ENCODE results near the gene TFF3. TPM values are rescaled to one million over a fixed set of nuclear protein-coding genes. Genes with fewer than 3 reads are reported as not detected.

Gene TFF3
- total and polyA plus RNA-seq, 2 experiments from 2014 or later, result 1.2 to 3.3 TPM

DNA sequence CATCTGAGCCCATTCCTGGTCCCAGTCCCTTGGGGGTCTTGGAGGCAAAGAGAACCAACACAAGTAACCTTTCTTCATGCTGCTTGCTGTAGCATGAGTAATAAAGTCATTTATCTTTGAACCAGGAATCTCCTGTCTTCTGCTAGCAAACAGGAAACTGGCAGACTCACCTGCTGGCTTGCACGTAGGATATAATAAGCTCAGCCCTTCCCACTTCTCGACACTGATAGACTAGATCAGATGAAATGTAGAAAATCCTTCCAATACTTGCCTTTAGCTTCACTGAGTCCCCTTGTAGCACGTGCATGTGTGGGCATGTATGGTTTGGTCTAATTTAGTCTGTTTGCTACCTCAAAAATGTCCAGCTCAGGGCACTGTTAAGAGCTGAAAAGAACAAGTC is 42.1 kb upstream of the TFF3 start:
- H3K4me1 ChIP-seq (ENCODE audit: insufficient read depth), result no peaks in the 10 kb centered on the region
- 0 out of 2 replicates have a peak, but pooled peaks cover 9% of the 10 kb centered on the region for H3K9me2 ChIP-seq (ENCODE audit: insufficient read depth)
- H3K36me3 ChIP-seq (ENCODE audit: insufficient read depth), result no peaks in the 10 kb centered on the region
- Mint-ChIP-seq H3K4me1 (no peaks in the 10 kb centered on the region), H3K9me3 (peaks cover 23% of the 10 kb centered on the region), H3K36me3 (ENCODE audit: low read depth) (peaks cover 6% of the 10 kb centered on the region), H3K4me3 (no peak overlapping the region), H3K27me3 (ENCODE audit: insufficient read depth, low read depth, poor library complexity) (peaks cover 6% of the 10 kb centered on the region), H3K27ac (no peak overlapping the region)
- DNase-seq (ENCODE audit: low spot score) (no peak), ATAC-seq (no peak)
- H2AFZ ChIP-seq, result no peak overlapping the region
- no peaks in the 10 kb centered on the region for H3F3A ChIP-seq (replicated peaks; ENCODE audit: low read depth)
- TF ChIP-seq ZNF331 (CRISPR knock-in tag; IDR thresholded peaks at IDR 0.05; ENCODE audit: low read depth) (no peak), STAT1 (IDR thresholded peaks at IDR 0.05; ENCODE audit: unreplicated experiment) (no peak), ZNF114 (CRISPR knock-in tag; IDR thresholded peaks at IDR 0.05) (no peak), CREB1 (CRISPR knock-in tag; IDR thresholded peaks at IDR 0.05; ENCODE audit: low read depth) (no peak), JUNB (IDR thresholded peaks at IDR 0.05; ENCODE audit: unreplicated experiment) (no peak), EZH2 (IDR thresholded peaks at IDR 0.05; ENCODE audit: low read depth, unreplicated experiment) (no peak), POLR2AphosphoS5 (IDR thresholded peaks at IDR 0.05; ENCODE audit: low read depth) (no peak), EZH2phosphoT487 (IDR thresholded peaks at IDR 0.05; ENCODE audit: unreplicated experiment) (no peak), NANOG (IDR thresholded peaks at IDR 0.05; ENCODE audit: borderline replicate concordance) (no peak), REST (IDR thresholded peaks at IDR 0.05; ENCODE audit: unreplicated experiment) (no peak)
- TF ChIP-seq, protein P1, sequence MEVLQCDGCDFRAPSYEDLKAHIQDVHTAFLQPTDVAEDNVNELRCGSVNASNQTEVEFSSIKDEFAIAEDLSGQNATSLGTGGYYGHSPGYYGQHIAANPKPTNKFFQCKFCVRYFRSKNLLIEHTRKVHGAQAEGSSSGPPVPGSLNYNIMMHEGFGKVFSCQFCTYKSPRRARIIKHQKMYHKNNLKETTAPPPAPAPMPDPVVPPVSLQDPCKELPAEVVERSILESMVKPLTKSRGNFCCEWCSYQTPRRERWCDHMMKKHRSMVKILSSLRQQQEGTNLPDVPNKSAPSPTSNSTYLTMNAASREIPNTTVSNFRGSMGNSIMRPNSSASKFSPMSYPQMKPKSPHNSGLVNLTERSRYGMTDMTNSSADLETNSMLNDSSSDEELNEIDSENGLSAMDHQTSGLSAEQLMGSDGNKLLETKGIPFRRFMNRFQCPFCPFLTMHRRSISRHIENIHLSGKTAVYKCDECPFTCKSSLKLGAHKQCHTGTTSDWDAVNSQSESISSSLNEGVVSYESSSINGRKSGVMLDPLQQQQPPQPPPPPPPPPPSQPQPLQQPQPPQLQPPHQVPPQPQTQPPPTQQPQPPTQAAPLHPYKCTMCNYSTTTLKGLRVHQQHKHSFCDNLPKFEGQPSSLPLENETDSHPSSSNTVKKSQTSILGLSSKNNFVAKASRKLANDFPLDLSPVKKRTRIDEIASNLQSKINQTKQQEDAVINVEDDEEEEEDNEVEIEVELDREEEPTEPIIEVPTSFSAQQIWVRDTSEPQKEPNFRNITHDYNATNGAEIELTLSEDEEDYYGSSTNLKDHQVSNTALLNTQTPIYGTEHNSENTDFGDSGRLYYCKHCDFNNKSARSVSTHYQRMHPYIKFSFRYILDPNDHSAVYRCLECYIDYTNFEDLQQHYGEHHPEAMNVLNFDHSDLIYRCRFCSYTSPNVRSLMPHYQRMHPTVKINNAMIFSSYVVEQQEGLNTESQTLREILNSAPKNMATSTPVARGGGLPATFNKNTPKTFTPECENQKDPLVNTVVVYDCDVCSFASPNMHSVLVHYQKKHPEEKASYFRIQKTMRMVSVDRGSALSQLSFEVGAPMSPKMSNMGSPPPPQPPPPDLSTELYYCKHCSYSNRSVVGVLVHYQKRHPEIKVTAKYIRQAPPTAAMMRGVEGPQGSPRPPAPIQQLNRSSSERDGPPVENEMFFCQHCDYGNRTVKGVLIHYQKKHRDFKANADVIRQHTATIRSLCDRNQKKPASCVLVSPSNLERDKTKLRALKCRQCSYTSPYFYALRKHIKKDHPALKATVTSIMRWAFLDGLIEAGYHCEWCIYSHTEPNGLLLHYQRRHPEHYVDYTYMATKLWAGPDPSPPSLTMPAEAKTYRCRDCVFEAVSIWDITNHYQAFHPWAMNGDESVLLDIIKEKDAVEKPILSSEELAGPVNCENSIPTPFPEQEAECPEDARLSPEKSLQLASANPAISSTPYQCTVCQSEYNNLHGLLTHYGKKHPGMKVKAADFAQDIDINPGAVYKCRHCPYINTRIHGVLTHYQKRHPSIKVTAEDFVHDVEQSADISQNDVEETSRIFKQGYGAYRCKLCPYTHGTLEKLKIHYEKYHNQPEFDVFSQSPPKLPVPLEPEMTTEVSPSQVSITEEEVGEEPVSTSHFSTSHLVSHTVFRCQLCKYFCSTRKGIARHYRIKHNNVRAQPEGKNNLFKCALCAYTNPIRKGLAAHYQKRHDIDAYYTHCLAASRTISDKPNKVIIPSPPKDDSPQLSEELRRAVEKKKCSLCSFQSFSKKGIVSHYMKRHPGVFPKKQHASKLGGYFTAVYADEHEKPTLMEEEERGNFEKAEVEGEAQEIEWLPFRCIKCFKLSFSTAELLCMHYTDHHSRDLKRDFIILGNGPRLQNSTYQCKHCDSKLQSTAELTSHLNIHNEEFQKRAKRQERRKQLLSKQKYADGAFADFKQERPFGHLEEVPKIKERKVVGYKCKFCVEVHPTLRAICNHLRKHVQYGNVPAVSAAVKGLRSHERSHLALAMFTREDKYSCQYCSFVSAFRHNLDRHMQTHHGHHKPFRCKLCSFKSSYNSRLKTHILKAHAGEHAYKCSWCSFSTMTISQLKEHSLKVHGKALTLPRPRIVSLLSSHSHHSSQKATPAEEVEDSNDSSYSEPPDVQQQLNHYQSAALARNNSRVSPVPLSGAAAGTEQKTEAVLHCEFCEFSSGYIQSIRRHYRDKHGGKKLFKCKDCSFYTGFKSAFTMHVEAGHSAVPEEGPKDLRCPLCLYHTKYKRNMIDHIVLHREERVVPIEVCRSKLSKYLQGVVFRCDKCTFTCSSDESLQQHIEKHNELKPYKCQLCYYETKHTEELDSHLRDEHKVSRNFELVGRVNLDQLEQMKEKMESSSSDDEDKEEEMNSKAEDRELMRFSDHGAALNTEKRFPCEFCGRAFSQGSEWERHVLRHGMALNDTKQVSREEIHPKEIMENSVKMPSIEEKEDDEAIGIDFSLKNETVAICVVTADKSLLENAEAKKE (CRISPR knock-in tag; IDR thresholded peaks at IDR 0.05), result no peak
- TF ChIP-seq, protein P2, sequence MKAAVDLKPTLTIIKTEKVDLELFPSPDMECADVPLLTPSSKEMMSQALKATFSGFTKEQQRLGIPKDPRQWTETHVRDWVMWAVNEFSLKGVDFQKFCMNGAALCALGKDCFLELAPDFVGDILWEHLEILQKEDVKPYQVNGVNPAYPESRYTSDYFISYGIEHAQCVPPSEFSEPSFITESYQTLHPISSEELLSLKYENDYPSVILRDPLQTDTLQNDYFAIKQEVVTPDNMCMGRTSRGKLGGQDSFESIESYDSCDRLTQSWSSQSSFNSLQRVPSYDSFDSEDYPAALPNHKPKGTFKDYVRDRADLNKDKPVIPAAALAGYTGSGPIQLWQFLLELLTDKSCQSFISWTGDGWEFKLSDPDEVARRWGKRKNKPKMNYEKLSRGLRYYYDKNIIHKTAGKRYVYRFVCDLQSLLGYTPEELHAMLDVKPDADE (IDR thresholded peaks at IDR 0.05), result no peak
- TF ChIP-seq, protein P3, sequence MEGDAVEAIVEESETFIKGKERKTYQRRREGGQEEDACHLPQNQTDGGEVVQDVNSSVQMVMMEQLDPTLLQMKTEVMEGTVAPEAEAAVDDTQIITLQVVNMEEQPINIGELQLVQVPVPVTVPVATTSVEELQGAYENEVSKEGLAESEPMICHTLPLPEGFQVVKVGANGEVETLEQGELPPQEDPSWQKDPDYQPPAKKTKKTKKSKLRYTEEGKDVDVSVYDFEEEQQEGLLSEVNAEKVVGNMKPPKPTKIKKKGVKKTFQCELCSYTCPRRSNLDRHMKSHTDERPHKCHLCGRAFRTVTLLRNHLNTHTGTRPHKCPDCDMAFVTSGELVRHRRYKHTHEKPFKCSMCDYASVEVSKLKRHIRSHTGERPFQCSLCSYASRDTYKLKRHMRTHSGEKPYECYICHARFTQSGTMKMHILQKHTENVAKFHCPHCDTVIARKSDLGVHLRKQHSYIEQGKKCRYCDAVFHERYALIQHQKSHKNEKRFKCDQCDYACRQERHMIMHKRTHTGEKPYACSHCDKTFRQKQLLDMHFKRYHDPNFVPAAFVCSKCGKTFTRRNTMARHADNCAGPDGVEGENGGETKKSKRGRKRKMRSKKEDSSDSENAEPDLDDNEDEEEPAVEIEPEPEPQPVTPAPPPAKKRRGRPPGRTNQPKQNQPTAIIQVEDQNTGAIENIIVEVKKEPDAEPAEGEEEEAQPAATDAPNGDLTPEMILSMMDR (conservative IDR thresholded peaks at IDR 0.05; ENCODE audit: low read depth in 2 of 2), result no peak
- no peaks in the 10 kb centered on the region for H4K20me1 ChIP-seq (replicated peaks; ENCODE audit: insufficient read depth)
- no peaks in the 10 kb centered on the region for H3K79me2 ChIP-seq (replicated peaks; ENCODE audit: insufficient read depth)
- H3K27me3 ChIP-seq (ENCODE audit: insufficient read depth), result no peaks in the 10 kb centered on the region
- no peak overlapping the region for H3K4me2 ChIP-seq
- H3K27ac ChIP-seq (ENCODE audit: low read depth), result no peak overlapping the region
- H3K4me3 ChIP-seq, result no peak overlapping the region

Data from GM23338 (cell line).